Peyer's patch (tissue), 4 donors: ENCODE measurements around the gene PMPCB.

ENCODE experiments used
- CTCF ChIP-seq, 6 experiments: fragments of 450-650 bp in 4 of 6; fragments of 200-600 bp in 2 of 6; sonication (generic) in 1 of 6; IDR thresholded peaks; one replicate each; pipeline ENCODE4 v1.5.1; 2017 to 2019; ENCODE audit warnings: antibody characterized with exemption in 6 of 6, mild to moderate bottlenecking in 3 of 6, moderate library complexity in 1 of 6
- POLR2A ChIP-seq, 2 donors: fragments of 450-650 bp; IDR thresholded peaks; one replicate each; pipeline ENCODE4 v1.5.1; 2017; ENCODE audit warnings: antibody characterized with exemption in 2 of 2, mild to moderate bottlenecking in 2 of 2, moderate library complexity in 2 of 2

GRCh38 chr7:103341466-103341865 is 44.2 kb downstream of the PMPCB start:
- TF ChIP-seq CTCF (IDR thresholded peaks at IDR 0.05) (no peak), POLR2A (IDR thresholded peaks at IDR 0.05) (no peak)
